KMS-11 (cell line): Measurements from ENCODE around the gene NPY2R.

Experiments
- H2AFZ ChIP-seq: fragments of 200-600 bp; sonication (generic); 2 replicates; pipeline ENCODE4 v1.6.1; 2016; ENCODE audit warnings: antibody characterized with exemption, mixed run types, low read depth
- H3K27ac ChIP-seq: fragments of 200-600 bp; sonication (generic); 2 replicates; pipeline ENCODE4 v1.6.1; 2016; ENCODE audit warnings: mild to moderate bottlenecking, mixed run types
- H3K27me3 ChIP-seq: fragments of 200-600 bp; sonication (generic); 2 replicates; pipeline ENCODE4 v1.6.1; 2017; ENCODE audit warnings: mild to moderate bottlenecking, low read depth, mixed run types, moderate library complexity; ENCODE audit not compliant: insufficient read depth
- H3K36me3 ChIP-seq: fragments of 200-600 bp; sonication (generic); 2 replicates; pipeline ENCODE4 v1.6.1; 2017; ENCODE audit warnings: mild to moderate bottlenecking, mixed run types; ENCODE audit not compliant: insufficient read depth
- H3K4me1 ChIP-seq: fragments of 200-600 bp; sonication (generic); 2 replicates; pipeline ENCODE4 v1.6.1; 2016; ENCODE audit warnings: mild to moderate bottlenecking, low read depth, mixed run types; ENCODE audit not compliant: poor library complexity, severe bottlenecking
- H3K4me2 ChIP-seq: fragments of 200-600 bp; sonication (generic); 2 replicates; pipeline ENCODE4 v1.7.0; 2016; ENCODE audit warnings: mild to moderate bottlenecking, mixed run types
- H3K4me3 ChIP-seq: fragments of 200-600 bp; sonication (generic); IDR thresholded peaks from 2 replicates; pipeline ENCODE4 v1.6.1; 2017; ENCODE audit warnings: low read depth, low read length, mixed read lengths; ENCODE audit not compliant: insufficient read depth
- H3K79me2 ChIP-seq: fragments of 200-600 bp; sonication (generic); 2 replicates; pipeline ENCODE4 v1.6.1; 2016; ENCODE audit warnings: low read depth, mixed run types; ENCODE audit not compliant: insufficient read depth
- H3K9ac ChIP-seq: fragments of 200-600 bp; sonication (generic); 2 replicates; pipeline ENCODE4 v1.6.1; 2016; ENCODE audit warnings: mild to moderate bottlenecking, mixed run types
- H4K20me1 ChIP-seq: fragments of 200-600 bp; sonication (generic); 2 replicates; pipeline ENCODE4 v1.6.1; 2016; ENCODE audit warnings: mild to moderate bottlenecking, mixed run types; ENCODE audit not compliant: insufficient read depth
- CTCF ChIP-seq: fragments of 200-600 bp; sonication (generic); conservative IDR thresholded peaks from 2 replicates; pipeline ENCODE4 v1.6.1; 2017; ENCODE audit warnings: low read depth, mild to moderate bottlenecking, antibody characterized with exemption, low read length, moderate library complexity, mixed read lengths

Gene NPY2R

GRCh38 chr4:155208258-155209054, at the start of gene NPY2R:
Gene NPY2R, plus strand, starts transcription at chr4:155208636. Its CDS starts 5,304 bp downstream, at chr4:155213940.
- no peak within 1 kb of the TSS for H2AFZ ChIP-seq
- no peak within 1 kb of the TSS for H3K4me2 ChIP-seq
- no peaks in the 10 kb centered on the region for H3K4me1 ChIP-seq
- H3K9ac ChIP-seq = no peak within 1 kb of the TSS
- no peaks in the 10 kb centered on the region for H3K27me3 ChIP-seq
- no peak within 1 kb of the TSS for H3K4me3 ChIP-seq
- H3K79me2 ChIP-seq = no peaks in the 10 kb centered on the region
- H4K20me1 ChIP-seq = no peaks in the 10 kb centered on the region
- H3K27ac ChIP-seq = no peak within 1 kb of the TSS
- no peaks in the 10 kb centered on the region for H3K36me3 ChIP-seq
- TF ChIP-seq CTCF = no peak

GRCh38 chr4:155161357-155161756, 47.1 kb upstream of the NPY2R start:
- TF ChIP-seq CTCF = no peak
- no peak overlapping the region for H3K27ac ChIP-seq
- no peaks in the 10 kb centered on the region for H3K4me1 ChIP-seq
- H3K9ac ChIP-seq = no peak overlapping the region
- H3K4me2 ChIP-seq = no peak overlapping the region
- no peaks in the 10 kb centered on the region for H3K27me3 ChIP-seq
- H3K4me3 ChIP-seq = no peak overlapping the region
- no peak overlapping the region for H2AFZ ChIP-seq
- H3K79me2 ChIP-seq = no peaks in the 10 kb centered on the region
- no peaks in the 10 kb centered on the region for H3K36me3 ChIP-seq
- H4K20me1 ChIP-seq = no peaks in the 10 kb centered on the region

- Histone ChIP-seq H3K27me3 (no peaks in the 10 kb centered on the region), H3K4me1 (no peaks in the 10 kb centered on the region), H3K4me2 (no peak overlapping the region), H3K9ac (no peak overlapping the region), H3K27ac (no peak overlapping the region), H4K20me1 (no peaks in the 10 kb centered on the region), H3K4me3 (no peak overlapping the region), H3K79me2 (no peaks in the 10 kb centered on the region), H2AFZ (no peak overlapping the region), H3K36me3 (no peaks in the 10 kb centered on the region)
- no peak for TF ChIP-seq CTCF
Measured at GRCh38 chr4:155164718-155165117, 43.7 kb upstream of the NPY2R start.

- Histone ChIP-seq H2AFZ (no peak overlapping the region), H3K79me2 (no peaks in the 10 kb centered on the region)
Measured at GRCh38 chr4:155170569-155170968, 37.9 kb upstream of the NPY2R start.

More at GRCh38 chr4:155170569-155170968, 37.9 kb upstream of the NPY2R start:
- H3K36me3 ChIP-seq = no peaks in the 10 kb centered on the region
- no peak for TF ChIP-seq CTCF
- H4K20me1 ChIP-seq = no peaks in the 10 kb centered on the region
- no peak overlapping the region for H3K27ac ChIP-seq
- H3K4me2 ChIP-seq = no peak overlapping the region
- no peaks in the 10 kb centered on the region for H3K27me3 ChIP-seq
- no peak overlapping the region for H3K4me3 ChIP-seq
- no peaks in the 10 kb centered on the region for H3K4me1 ChIP-seq
- no peak overlapping the region for H3K9ac ChIP-seq
